Endothelial cell of umbilical vein (primary cell): ENCODE data around the gene RPS6KA6. TPM values are rescaled to one million over a fixed set of nuclear protein-coding genes. Genes with fewer than 3 reads are reported as not detected.

Source experiments
- BruUV-seq: library from RNA; stranded (reverse); fragments of 400-500 nt; replicated peaks from 2 replicates; lab custom pipeline; 2021; lab: Mats Ljungman, UMichigan
- CTCF ChIA-PET: fragments of 300-600, 350-600 bp; sonication (Branson Sonifier 250); formaldehyde crosslinking; loops from one replicate; lab custom pipeline; 2021; ENCODE audit warnings: antibody characterized with exemption, inconsistent platforms; lab: Charles Lee
- POLR2A ChIA-PET: fragments of 300-600, 350-600 bp; sonication (Branson Sonifier 250); formaldehyde crosslinking; loops from one replicate; lab custom pipeline; 2021; ENCODE audit warnings: antibody characterized with exemption, inconsistent platforms; lab: Charles Lee
- DNase-seq: peaks from one replicate; pipeline ENCODE4 v3.0.0-alpha.2; 2011; ENCODE audit warnings: low read depth, low spot score
- FAIRE-seq: peaks from 2 replicates; lab custom pipeline; 2011; peaks lifted over from hg19 to GRCh38; lab: Jason Lieb, UNC
- H2AFZ ChIP-seq: 2 replicates; pipeline ENCODE4 v1.6.0; 2012; ENCODE audit warnings: low read depth, low read length, control low read depth, inconsistent platforms
- H3K27ac ChIP-seq: 2 replicates; pipeline ENCODE4 v1.5.1; 2011; ENCODE audit warnings: low read depth, mild to moderate bottlenecking, control low read depth, low read length, moderate library complexity; ENCODE audit not compliant: insufficient read depth
- H3K27me3 ChIP-seq, 2 experiments: 2 replicates each; pipeline versions ENCODE4 v1.6.0 to v1.6.1; 2011; ENCODE audit warnings: low read length in 2 of 2, mixed read lengths in 1 of 2; ENCODE audit not compliant: control insufficient read depth in 2 of 2, insufficient read depth in 2 of 2
- H3K36me3 ChIP-seq, 2 experiments: 2 replicates in 1 of 2; 3 replicates in 1 of 2; pipeline ENCODE4 v1.5.1; 2011; ENCODE audit warnings: low read length in 2 of 2, mild to moderate bottlenecking in 1 of 2, moderate library complexity in 1 of 2; ENCODE audit not compliant: control insufficient read depth in 2 of 2, insufficient read depth in 2 of 2; ENCODE audit errors: extremely low read depth in 1 of 2
- H3K4me1 ChIP-seq: 3 replicates; pipeline ENCODE4 v1.5.1; 2011; ENCODE audit warnings: mild to moderate bottlenecking, low read length; ENCODE audit not compliant: control insufficient read depth, insufficient read depth; ENCODE audit errors: extremely low read depth
- H3K4me2 ChIP-seq: 2 replicates; pipeline ENCODE4 v1.6.1; 2011; ENCODE audit warnings: low read length, control low read depth, mixed read lengths; ENCODE audit not compliant: insufficient read depth
- H3K4me3 ChIP-seq, 3 experiments: fragments of 200-600 bp in 1 of 3; sonication (generic), shearing (Covaris generic) in 1 of 3; replicated peaks in 1 of 3; 2 replicates each; pipeline ENCODE4 v1.5.1; 2011 to 2016; ENCODE audit warnings: control low read depth in 3 of 3, low read length in 3 of 3, mild to moderate bottlenecking in 2 of 3, inconsistent platforms in 1 of 3, low read depth in 1 of 3, moderate library complexity in 1 of 3; ENCODE audit not compliant: insufficient read depth in 1 of 3
- H3K79me2 ChIP-seq: 2 replicates; pipeline ENCODE4 v1.6.0; 2012; ENCODE audit warnings: low read length, inconsistent platforms; ENCODE audit not compliant: control insufficient read depth, insufficient read depth
- H3K9ac ChIP-seq: replicated peaks from 2 replicates; pipeline ENCODE3; 2011; ENCODE audit warnings: low read length, control low read depth; ENCODE audit not compliant: insufficient read depth; ENCODE audit errors: extremely low read depth
- H3K9me1 ChIP-seq: replicated peaks from 3 replicates; pipeline ENCODE4 v1.6.0; 2011; ENCODE audit warnings: mild to moderate bottlenecking, low read length; ENCODE audit not compliant: control insufficient read depth, insufficient read depth; ENCODE audit errors: extremely low read depth
- H3K9me3 ChIP-seq: replicated peaks from 2 replicates; pipeline ENCODE4 v1.5.1; 2012; ENCODE audit warnings: low read length, inconsistent platforms; ENCODE audit not compliant: control insufficient read depth, insufficient read depth
- H4K20me1 ChIP-seq: replicated peaks from 2 replicates; pipeline ENCODE3; 2011; ENCODE audit warnings: mild to moderate bottlenecking, low read length; ENCODE audit not compliant: control insufficient read depth, insufficient read depth; ENCODE audit errors: extremely low read depth
- CTCF ChIP-seq, 2 donors: IDR thresholded peaks; 1 replicate in 1 of 2; 2 replicates in 1 of 2; pipeline ENCODE4 v1.5.1; 2011; ENCODE audit warnings: low read length in 2 of 2, mild to moderate bottlenecking in 2 of 2, moderate library complexity in 2 of 2, control low read depth in 1 of 2, inconsistent platforms in 1 of 2, low read depth in 1 of 2; ENCODE audit not compliant: insufficient read depth in 1 of 2; ENCODE audit errors: extremely low read depth in 1 of 2
- EZH2 ChIP-seq: IDR thresholded peaks from 2 replicates; pipeline ENCODE4 v1.6.1; 2012; ENCODE audit warnings: borderline replicate concordance, low read depth, mild to moderate bottlenecking, moderate library complexity, low read length, inconsistent platforms; ENCODE audit not compliant: severe bottlenecking
- FOS ChIP-seq: IDR thresholded peaks from 2 replicates; pipeline ENCODE4 v1.6.1; 2011; ENCODE audit warnings: mild to moderate bottlenecking, low read length, moderate library complexity, borderline replicate concordance; ENCODE audit not compliant: insufficient read depth
- GATA2 ChIP-seq: IDR thresholded peaks from 2 replicates; pipeline ENCODE4 v1.7.0; 2011; ENCODE audit warnings: low read depth, mild to moderate bottlenecking, moderate library complexity, mixed read lengths, low read length; ENCODE audit not compliant: insufficient read length, insufficient read depth
- JUN ChIP-seq: IDR thresholded peaks from 2 replicates; pipeline ENCODE4 v1.6.1; 2011; ENCODE audit warnings: borderline replicate concordance, low read depth; ENCODE audit not compliant: insufficient read length, insufficient read depth
- MAX ChIP-seq: IDR thresholded peaks from 2 replicates; pipeline ENCODE4 v1.6.1; 2011; ENCODE audit not compliant: insufficient read depth, insufficient read length
- MYC ChIP-seq: IDR thresholded peaks from one replicate; pipeline ENCODE4 v1.6.1; 2011; ENCODE audit warnings: mild to moderate bottlenecking, low read depth, low read length
- POLR2A ChIP-seq: IDR thresholded peaks from 2 replicates; pipeline ENCODE4 v1.6.1; 2012; ENCODE audit warnings: low read depth, mild to moderate bottlenecking, control low read depth, low read length
- POLR2AphosphoS5 ChIP-seq: IDR thresholded peaks from 2 replicates; pipeline ENCODE4 v1.6.1; 2012; ENCODE audit warnings: low read depth, mild to moderate bottlenecking, control low read depth, low read length, moderate library complexity; ENCODE audit not compliant: insufficient read depth
- dilution Hi-C: fragments of 300-500 bp; cut with MboI; formaldehyde crosslinking; loops from one replicate; pipeline ENCODE4 v1.15.0; 2019; ENCODE audit warnings: low sequenced_read_pairs; ENCODE audit not compliant: extremely low pct_ligation_motif_present
- intact Hi-C: fragments of 100-400 bp; cut with micrococcal nuclease; formaldehyde crosslinking; loops from one replicate; pipeline ENCODE4 v1.10.0; 2022
- polyA plus RNA-seq, 4 experiments: library from polyadenylated mRNA; depleted of rRNA in 3 of 4; stranded (reverse) in 3 of 4; unstranded in 1 of 4; fragments of >200 nt; gene quantifications; 2 replicates each; pipeline versions ENCODE4 v1.2.1 to v1.2.3, GENCODE V29; 2011 to 2012; ENCODE audit warnings: missing spikeins in 1 of 4
- total RNA-seq: library from RNA; stranded (reverse); gene quantifications from 2 replicates; pipeline ENCODE4 v1.2.3, GENCODE V29; 2021

RPS6KA6 gene
- total and polyA plus RNA-seq, 2 donors (not counting 3 experiments of a cell fraction or from before 2014, with no cell fraction given), result 0.23 to 0.69 TPM

- CTCF ChIA-PET, result no interaction called here
- H3K27ac ChIP-seq, result no peak overlapping the region
- H3K36me3 ChIP-seq, result no peaks in the 10 kb centered on the region
- DNase-seq (no peak), FAIRE-seq (no peak)
- no TSS peak for BruUV-seq
- no peaks in the 10 kb centered on the region for H4K20me1 ChIP-seq
- TF ChIP-seq FOS (no peak), CTCF (IDR thresholded peaks at IDR 0.05; ENCODE audit: extremely low read depth in 1 of 2, insufficient read depth in 1 of 2, low read depth in 1 of 2, low read length in 2 of 2) (no peak), EZH2 (no peak), POLR2AphosphoS5 (no peak), MAX (no peak), POLR2A (no peak), MYC (no peak), JUN (no peak), GATA2 (no peak)
- intact Hi-C loops, result no loop called here
- no peak overlapping the region for H3K9ac ChIP-seq
- H3K9me3 ChIP-seq, result no peaks in the 10 kb centered on the region
- no peaks in the 10 kb centered on the region for H3K9me1 ChIP-seq
- dilution Hi-C loops, result no loop called here
- no peak overlapping the region for H3K4me2 ChIP-seq
- H2AFZ ChIP-seq, result no peak overlapping the region
- no peaks in the 10 kb centered on the region for H3K4me1 ChIP-seq
- H3K79me2 ChIP-seq, result no peaks in the 10 kb centered on the region
- no peak overlapping the region for H3K4me3 ChIP-seq
- no peaks in the 10 kb centered on the region for H3K27me3 ChIP-seq
- POLR2A ChIA-PET, result no interaction called here
These were observed 30.7 kb upstream of the RPS6KA6 start for GRCh38 chrX:84218726-84219125.
